ENCODE measurements around the gene MAGI1. TPM values are rescaled to one million over a fixed set of nuclear protein-coding genes. Genes with fewer than 3 reads are reported as not detected.

MAGI1 gene
- total RNA-seq, 2 experiments from 2014 or later = 0.21 to 0.24 TPM

DNA sequence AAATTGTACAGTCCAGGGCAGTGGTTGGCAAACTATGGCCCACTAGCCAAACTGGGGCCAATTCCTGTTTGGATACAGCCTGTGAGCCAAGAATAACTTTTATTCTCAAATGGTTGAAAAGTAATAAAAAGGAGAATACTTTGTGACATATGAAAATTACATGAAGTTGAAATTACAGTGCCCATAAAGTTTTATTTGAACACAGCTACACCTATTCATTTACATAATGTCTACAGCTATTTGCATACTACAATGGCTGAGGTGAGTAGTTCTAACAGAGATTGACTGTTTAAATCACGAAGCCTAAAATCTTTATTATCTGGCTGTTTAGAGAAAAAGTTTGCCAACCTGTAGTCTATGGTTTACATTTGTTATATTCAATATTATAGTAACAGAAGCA lies 600.1 kb downstream of the MAGI1 start:
- ChIA-PET POLR2A (no interaction called here), CTCF (no interaction called here)
- H3K9me3 Mint-ChIP-seq = no peaks in the 10 kb centered on the region
- DNase-seq = no peak
- no peaks in the 10 kb centered on the region for H3K4me1 Mint-ChIP-seq (ENCODE audit: low read depth)
- H3K27ac Mint-ChIP-seq = no peak overlapping the region
- H3K36me3 Mint-ChIP-seq = no peaks in the 10 kb centered on the region
- no peak overlapping the region for H3K4me3 Mint-ChIP-seq
- H3K27me3 Mint-ChIP-seq = no peaks in the 10 kb centered on the region
- intact Hi-C loops (cut with micrococcal nuclease) = loop anchor here (5.0 kb wide), 1 partner anchor 906 kb away; no protein-coding TSS in a partner anchor

GRCh38 chr3:65438096-65438495 lies 600.6 kb downstream of the MAGI1 start:
- intact Hi-C loops (cut with micrococcal nuclease) = loop anchor here (5.0 kb wide), 1 partner anchor 906 kb away; no protein-coding TSS in a partner anchor
- H3K9me3 Mint-ChIP-seq = no peaks in the 10 kb centered on the region
- no peak for DNase-seq
- H3K36me3 Mint-ChIP-seq = no peaks in the 10 kb centered on the region
- no peaks in the 10 kb centered on the region for H3K4me1 Mint-ChIP-seq (ENCODE audit: low read depth)
- ChIA-PET CTCF (no interaction called here), POLR2A (no interaction called here)
- H3K27me3 Mint-ChIP-seq = no peaks in the 10 kb centered on the region
- no peak overlapping the region for H3K4me3 Mint-ChIP-seq
- H3K27ac Mint-ChIP-seq = no peak overlapping the region

GRCh38 chr3:65436580-65436979 lies 602.1 kb downstream of the MAGI1 start:
- Mint-ChIP-seq H3K27ac (no peak overlapping the region), H3K9me3 (no peaks in the 10 kb centered on the region), H3K4me3 (no peak overlapping the region), H3K4me1 (ENCODE audit: low read depth) (no peaks in the 10 kb centered on the region), H3K27me3 (no peaks in the 10 kb centered on the region), H3K36me3 (no peaks in the 10 kb centered on the region)
- no peak for DNase-seq
- intact Hi-C loops (cut with micrococcal nuclease) = loop anchor here (5.0 kb wide), 1 partner anchor 904 kb away; no protein-coding TSS in a partner anchor
- CTCF ChIA-PET = no interaction called here
- POLR2A ChIA-PET = no interaction called here

DNA sequence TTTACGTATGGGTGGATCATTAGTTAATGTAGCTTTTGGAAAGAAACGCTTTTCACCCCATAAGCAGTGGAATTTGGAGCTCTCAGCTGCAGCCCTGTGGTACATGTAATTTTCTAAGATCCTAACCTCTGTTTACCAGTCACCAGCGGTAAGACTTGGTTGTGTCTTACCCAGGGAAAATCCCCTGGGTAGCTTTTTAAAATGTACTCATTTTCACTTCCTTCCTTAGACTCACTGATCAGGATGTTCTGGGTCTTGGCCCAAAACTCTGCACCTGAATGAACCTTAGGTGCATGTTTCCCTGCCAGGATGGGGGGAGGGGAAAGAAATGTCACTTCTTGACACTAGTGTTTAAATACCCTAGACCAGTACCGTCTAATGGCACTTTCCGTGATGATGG lies 605.2 kb downstream of the MAGI1 start:
- Mint-ChIP-seq H3K36me3 (no peaks in the 10 kb centered on the region), H3K4me3 (no peak overlapping the region), H3K4me1 (ENCODE audit: low read depth) (no peaks in the 10 kb centered on the region), H3K27me3 (no peaks in the 10 kb centered on the region), H3K27ac (no peak overlapping the region), H3K9me3 (no peaks in the 10 kb centered on the region)
- ChIA-PET CTCF (no interaction called here), POLR2A (no interaction called here)
- no peak for DNase-seq
- intact Hi-C loops (cut with micrococcal nuclease) = no loop called here

- intact Hi-C loops (cut with micrococcal nuclease) = no loop called here
- Mint-ChIP-seq H3K4me1 (ENCODE audit: low read depth) (no peaks in the 10 kb centered on the region), H3K27ac (no peak overlapping the region), H3K4me3 (no peak overlapping the region), H3K27me3 (no peaks in the 10 kb centered on the region), H3K36me3 (no peaks in the 10 kb centered on the region), H3K9me3 (no peaks in the 10 kb centered on the region)
- ChIA-PET CTCF (no interaction called here), POLR2A (no interaction called here)
- no peak for DNase-seq
These were observed 606.2 kb downstream of the MAGI1 start for GRCh38 chr3:65432388-65433003.

DNA sequence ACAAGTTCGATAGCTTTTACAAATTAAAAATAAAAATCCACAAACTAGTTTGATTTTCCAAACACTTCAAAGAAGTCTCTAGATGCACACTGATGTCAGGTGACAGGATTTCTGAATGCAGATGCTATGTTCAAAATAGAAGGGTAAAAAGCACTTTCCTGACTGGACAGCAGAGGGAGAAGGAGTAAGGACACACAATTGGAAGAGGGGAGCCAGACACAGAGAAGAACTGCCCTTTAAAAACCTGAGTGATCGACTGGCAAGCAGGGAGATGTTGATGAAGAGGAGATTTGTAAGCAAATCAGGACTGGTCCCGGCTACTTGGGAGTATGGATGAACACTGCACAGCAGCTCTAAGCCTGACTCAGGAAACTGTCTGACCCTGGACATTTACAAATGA lies 612.8 kb downstream of the MAGI1 start:
- Mint-ChIP-seq H3K9me3 (peaks cover 2% of the 10 kb centered on the region), H3K4me3 (no peak overlapping the region), H3K36me3 (no peaks in the 10 kb centered on the region), H3K27me3 (no peaks in the 10 kb centered on the region), H3K27ac (no peak overlapping the region), H3K4me1 (ENCODE audit: low read depth) (no peaks in the 10 kb centered on the region)
- ChIA-PET POLR2A (no interaction called here), CTCF (no interaction called here)
- intact Hi-C loops (cut with micrococcal nuclease) = no loop called here
- DNase-seq = no peak

- CTCF ChIA-PET = no interaction called here
- POLR2A ChIA-PET = no interaction called here
These were observed 616.6 kb downstream of the MAGI1 start for GRCh38 chr3:65422154-65422553.

DNA sequence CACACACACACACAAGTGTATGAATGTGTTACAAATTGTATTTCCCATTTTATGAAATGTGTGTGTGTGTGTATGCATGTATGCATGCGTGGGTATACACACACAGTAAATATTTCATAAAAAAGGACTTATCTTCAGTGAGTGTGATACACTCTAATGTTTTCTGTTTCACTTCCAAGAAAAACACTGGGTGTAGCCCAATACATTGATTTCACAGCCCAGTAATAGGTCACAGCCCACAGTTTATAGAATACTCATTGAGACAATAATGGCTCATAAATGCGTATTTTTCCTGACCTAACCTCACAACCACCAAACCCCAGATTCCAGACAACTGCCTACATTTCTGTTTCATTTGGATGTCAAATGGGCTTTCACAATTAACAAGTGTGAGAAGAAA lies 619.5 kb downstream of the MAGI1 start:
- intact Hi-C loops (cut with micrococcal nuclease) = no loop called here
- no peaks in the 10 kb centered on the region for H3K4me1 Mint-ChIP-seq (ENCODE audit: low read depth)
- H3K9me3 Mint-ChIP-seq = no peaks in the 10 kb centered on the region
- no peak for DNase-seq
- no peak overlapping the region for H3K27ac Mint-ChIP-seq
- H3K27me3 Mint-ChIP-seq = no peaks in the 10 kb centered on the region
- CTCF ChIA-PET = no interaction called here
- POLR2A ChIA-PET = no interaction called here
- H3K36me3 Mint-ChIP-seq = no peaks in the 10 kb centered on the region
- no peak overlapping the region for H3K4me3 Mint-ChIP-seq

More at GRCh38 chr3:65422154-65422553, 616.6 kb downstream of the MAGI1 start:
- H3K27ac Mint-ChIP-seq = no peak overlapping the region
- no peak for DNase-seq
- no peak overlapping the region for H3K4me3 Mint-ChIP-seq
- H3K4me1 Mint-ChIP-seq (ENCODE audit: low read depth) = no peaks in the 10 kb centered on the region
- intact Hi-C loops (cut with micrococcal nuclease) = no loop called here
- H3K27me3 Mint-ChIP-seq = no peaks in the 10 kb centered on the region
- H3K36me3 Mint-ChIP-seq = no peaks in the 10 kb centered on the region
- H3K9me3 Mint-ChIP-seq = peaks cover 2% of the 10 kb centered on the region

- Mint-ChIP-seq H3K4me3 (no peak overlapping the region), H3K27me3 (no peaks in the 10 kb centered on the region), H3K9me3 (peaks cover 3% of the 10 kb centered on the region), H3K36me3 (no peaks in the 10 kb centered on the region), H3K27ac (no peak overlapping the region), H3K4me1 (ENCODE audit: low read depth) (no peaks in the 10 kb centered on the region)
- intact Hi-C loops (cut with micrococcal nuclease) = no loop called here
- ChIA-PET POLR2A (no interaction called here), CTCF (no interaction called here)
- DNase-seq = no peak
These were observed 624.8 kb downstream of the MAGI1 start for GRCh38 chr3:65413891-65414290.

- intact Hi-C loops (cut with micrococcal nuclease) = no loop called here
- H3K4me3 Mint-ChIP-seq = no peak overlapping the region
- H3K27ac Mint-ChIP-seq = no peak overlapping the region
- H3K9me3 Mint-ChIP-seq = peaks cover 3% of the 10 kb centered on the region
- no peak for DNase-seq
- H3K4me1 Mint-ChIP-seq (ENCODE audit: low read depth) = no peaks in the 10 kb centered on the region
- POLR2A ChIA-PET = no interaction called here
- H3K27me3 Mint-ChIP-seq = no peaks in the 10 kb centered on the region
- no peaks in the 10 kb centered on the region for H3K36me3 Mint-ChIP-seq
- CTCF ChIA-PET = no interaction called here
These were observed 626.1 kb downstream of the MAGI1 start for GRCh38 chr3:65412588-65412987.

GRCh38 chr3:65411367-65411766 lies 627.4 kb downstream of the MAGI1 start:
- H3K36me3 Mint-ChIP-seq = no peaks in the 10 kb centered on the region
- ChIA-PET POLR2A (no interaction called here), CTCF (no interaction called here)
- intact Hi-C loops (cut with micrococcal nuclease) = no loop called here
- H3K9me3 Mint-ChIP-seq = peaks cover 3% of the 10 kb centered on the region
- no peak overlapping the region for H3K27ac Mint-ChIP-seq
- no peaks in the 10 kb centered on the region for H3K27me3 Mint-ChIP-seq
- H3K4me3 Mint-ChIP-seq = no peak overlapping the region
- DNase-seq = no peak
- no peaks in the 10 kb centered on the region for H3K4me1 Mint-ChIP-seq (ENCODE audit: low read depth)

DNA sequence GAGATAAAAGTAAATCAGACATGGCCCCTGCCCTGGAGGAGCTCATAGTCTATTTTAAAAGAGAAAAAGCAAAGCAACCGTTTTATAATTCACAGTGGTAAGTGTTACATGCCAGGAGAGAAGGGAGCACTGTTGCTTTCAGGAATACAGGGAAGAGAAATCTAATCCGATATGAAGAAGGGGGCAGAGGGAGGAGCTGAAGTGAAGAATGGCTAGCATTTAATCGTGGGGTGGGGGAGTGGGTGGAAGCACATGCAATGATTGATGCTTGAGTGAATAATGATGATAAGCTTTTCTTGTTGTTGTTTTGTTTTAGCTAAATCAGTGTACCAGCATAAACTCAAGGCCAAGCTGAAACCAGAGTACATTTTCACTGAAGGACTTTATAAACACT lies 629.5 kb downstream of the MAGI1 start:
- ChIA-PET CTCF (no interaction called here), POLR2A (no interaction called here)
- peaks cover 3% of the 10 kb centered on the region for H3K9me3 Mint-ChIP-seq
- intact Hi-C loops (cut with micrococcal nuclease) = no loop called here
- no peak overlapping the region for H3K27ac Mint-ChIP-seq
- H3K27me3 Mint-ChIP-seq = no peaks in the 10 kb centered on the region
- H3K4me3 Mint-ChIP-seq = no peak overlapping the region
- no peaks in the 10 kb centered on the region for H3K36me3 Mint-ChIP-seq
- no peaks in the 10 kb centered on the region for H3K4me1 Mint-ChIP-seq (ENCODE audit: low read depth)
- no peak for DNase-seq

DNA sequence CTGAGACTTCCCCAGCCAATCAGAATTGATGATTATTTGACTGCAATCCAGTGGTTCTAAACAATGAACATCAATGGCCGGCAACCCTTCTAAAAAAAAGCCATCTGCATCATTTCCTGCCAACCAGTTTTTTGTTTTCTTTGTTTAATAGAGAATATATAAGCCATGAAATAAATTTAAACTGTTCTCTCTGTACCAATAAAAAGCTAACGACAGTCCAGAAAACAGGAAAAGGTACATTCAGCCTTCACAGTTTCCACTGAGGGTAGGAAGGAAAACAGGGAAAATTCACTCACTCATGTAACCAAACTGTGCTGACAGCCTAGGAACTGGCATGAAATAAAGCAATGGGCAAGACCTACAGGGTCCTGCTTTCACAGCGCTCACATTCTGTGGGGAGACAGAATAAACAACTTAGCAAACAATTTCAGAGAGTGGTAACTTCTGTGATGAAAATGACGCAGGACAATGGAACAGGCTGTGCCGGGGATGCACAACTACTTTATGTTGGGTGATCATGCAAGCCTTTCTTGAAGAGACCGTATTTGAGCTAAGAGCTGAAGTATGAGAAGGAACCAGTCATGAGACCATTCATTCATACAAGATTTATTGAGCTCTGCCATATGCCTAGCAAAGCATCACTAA lies 630.1 kb downstream of the MAGI1 start:
- DNase-seq = no peak
- ChIA-PET POLR2A (no interaction called here), CTCF (no interaction called here)
- intact Hi-C loops (cut with micrococcal nuclease) = no loop called here
- Mint-ChIP-seq H3K4me3 (no peak overlapping the region), H3K4me1 (ENCODE audit: low read depth) (no peaks in the 10 kb centered on the region), H3K36me3 (no peaks in the 10 kb centered on the region), H3K27me3 (no peaks in the 10 kb centered on the region), H3K27ac (no peak overlapping the region), H3K9me3 (peaks cover 3% of the 10 kb centered on the region)

Data from activated CD4-positive, alpha-beta memory T cell treated with anti-CD3 and anti-CD28 coated beads for 36 hours (primary cell).